GM23338 (cell line): Measurements from ENCODE around the gene SCAF8. TPM values are rescaled to one million over a fixed set of nuclear protein-coding genes. Genes with fewer than 3 reads are reported as not detected.

Experiments used
- ATAC-seq: fragments of 200-7000 bp; cut with Tn5 transposase; 3 replicates; pipeline ENCODE4 v1.9.1; 2020
- DNase-seq: peaks from one replicate; pipeline ENCODE4 v3.0.0-alpha.2; 2015; ENCODE audit warnings: low spot score
- H2AFZ ChIP-seq: fragments of 200-600 bp; sonication (generic); 2 replicates; pipeline ENCODE4 v1.8.0; 2016; ENCODE audit warnings: antibody characterized with exemption, mild to moderate bottlenecking, moderate library complexity
- H3F3A ChIP-seq: fragments of 200-600 bp; sonication (generic); replicated peaks from 2 replicates; pipeline ENCODE4 v1.8.0; 2017; ENCODE audit warnings: antibody characterized with exemption, mixed run types, low read depth
- H3K27ac ChIP-seq: fragments of 200-600 bp; sonication (generic); 2 replicates; pipeline ENCODE4 v1.6.1; 2016; ENCODE audit warnings: low read depth
- H3K27me3 ChIP-seq: fragments of 200-600 bp; sonication (generic); 2 replicates; pipeline ENCODE4 v1.8.0; 2016; ENCODE audit warnings: mild to moderate bottlenecking, mixed run types, moderate library complexity; ENCODE audit not compliant: insufficient read depth
- H3K36me3 ChIP-seq: fragments of 200-600 bp; sonication (generic); 2 replicates; pipeline ENCODE4 v1.8.0; 2016; ENCODE audit warnings: mild to moderate bottlenecking; ENCODE audit not compliant: insufficient read depth
- H3K4me1 ChIP-seq: fragments of 200-600 bp; sonication (generic); 2 replicates; pipeline ENCODE4 v1.8.0; 2016; ENCODE audit warnings: mild to moderate bottlenecking, moderate library complexity; ENCODE audit not compliant: insufficient read depth
- H3K4me2 ChIP-seq: fragments of 200-600 bp; sonication (generic); 2 replicates; pipeline ENCODE4 v1.7.1; 2017; ENCODE audit warnings: mixed run types
- H3K4me3 ChIP-seq: fragments of 200-600 bp; sonication (generic); 2 replicates; pipeline ENCODE4 v1.6.1; 2016; ENCODE audit warnings: mixed run types
- H3K79me2 ChIP-seq: fragments of 200-600 bp; sonication (generic); replicated peaks from 2 replicates; pipeline ENCODE4 v1.8.0; 2017; ENCODE audit warnings: mild to moderate bottlenecking; ENCODE audit not compliant: insufficient read depth
- H3K9me2 ChIP-seq: fragments of 200-600 bp; sonication (generic); 2 replicates; pipeline ENCODE4 v1.8.0; 2017; ENCODE audit not compliant: insufficient read depth
- H4K20me1 ChIP-seq: fragments of 200-600 bp; sonication (generic); replicated peaks from 2 replicates; pipeline ENCODE4 v1.8.0; 2017; ENCODE audit warnings: mild to moderate bottlenecking; ENCODE audit not compliant: insufficient read depth
- H3K27ac Mint-ChIP-seq: 2 replicates; pipeline ENCODE4 v1.8.0; 2020; ENCODE audit warnings: inconsistent platforms, mild to moderate bottlenecking, moderate library complexity, mixed read lengths
- H3K27me3 Mint-ChIP-seq: 3 replicates; pipeline ENCODE4 v1.8.0; 2022; ENCODE audit warnings: low read depth, mild to moderate bottlenecking, moderate library complexity, mixed read lengths, inconsistent platforms; ENCODE audit not compliant: insufficient read depth, poor library complexity
- H3K36me3 Mint-ChIP-seq: 3 replicates; pipeline ENCODE4 v1.8.0; 2021; ENCODE audit warnings: low read depth, mild to moderate bottlenecking, inconsistent platforms, moderate library complexity, mixed read lengths
- H3K4me1 Mint-ChIP-seq: 3 replicates; pipeline ENCODE4 v1.8.0; 2020; ENCODE audit warnings: mild to moderate bottlenecking, inconsistent platforms, mixed read lengths
- H3K4me3 Mint-ChIP-seq: 3 replicates; pipeline ENCODE4 v1.8.0; 2021; ENCODE audit warnings: moderate library complexity, mild to moderate bottlenecking, inconsistent platforms, mixed read lengths
- H3K9me3 Mint-ChIP-seq: 3 replicates; pipeline ENCODE4 v1.8.0; 2020; ENCODE audit warnings: moderate library complexity, mild to moderate bottlenecking, inconsistent platforms, mixed read lengths
- CREB1 ChIP-seq: fragments of 250-450 bp; sonication (Bioruptor Pico); IDR thresholded peaks from 2 replicates; pipeline ENCODE4 v1.5.0; 2020; ENCODE audit warnings: low read depth, mild to moderate bottlenecking, moderate library complexity
- CTCF ChIP-seq, 2 experiments: fragments of 200-600 bp in 1 of 2; sonication (generic) in 1 of 2; conservative IDR thresholded peaks; 2 replicates each; pipeline versions ENCODE4 v1.5.1 to v1.6.1; 2016 to 2017; ENCODE audit warnings: antibody characterized with exemption in 2 of 2, low read depth in 2 of 2, mild to moderate bottlenecking in 2 of 2, moderate library complexity in 1 of 2
- EZH2phosphoT487 ChIP-seq: fragments of 200-600 bp; sonication (generic); IDR thresholded peaks from one replicate; pipeline ENCODE4 v1.8.1; 2018; ENCODE audit warnings: antibody characterized with exemption; ENCODE audit not compliant: unreplicated experiment
- POLR2AphosphoS5 ChIP-seq: IDR thresholded peaks from 2 replicates; pipeline ENCODE4 v1.6.1; 2016; ENCODE audit warnings: antibody characterized with exemption, low read depth
- ZNF114 ChIP-seq: fragments of 250-450 bp; sonication (Bioruptor Pico); IDR thresholded peaks from 2 replicates; pipeline ENCODE4 v1.5.0; 2020; ENCODE audit warnings: mild to moderate bottlenecking, moderate library complexity
- ZNF331 ChIP-seq: fragments of 250-450 bp; sonication (Bioruptor Pico); IDR thresholded peaks from 2 replicates; pipeline ENCODE4 v1.5.0; 2020; ENCODE audit warnings: low read depth, mild to moderate bottlenecking, moderate library complexity
- ZNF462 ChIP-seq: fragments of 250-450 bp; sonication (Bioruptor Pico); IDR thresholded peaks from 2 replicates; pipeline ENCODE4 v1.5.0; 2020; ENCODE audit warnings: mild to moderate bottlenecking, moderate library complexity
- polyA plus RNA-seq: library from polyadenylated mRNA; unstranded; fragments of >200 nt; fragmentation: Nextera tagmentation; extraction: Ambion mirVana; gene quantifications from 2 replicates; pipeline ENCODE4 v1.2.1, GENCODE V29; 2016
- total RNA-seq: library from RNA; depleted of rRNA; stranded (reverse); fragments of >200 nt; shearing (Covaris generic); gene quantifications from 2 replicates; pipeline ENCODE4 v1.2.3, GENCODE V29; 2014

SCAF8 gene
- total and polyA plus RNA-seq, 2 experiments from 2014 or later = 13.8 to 37.9 TPM

GRCh38 chr6:154783229-154783628, 50.0 kb downstream of the SCAF8 start:
- H3K4me1 ChIP-seq = peaks cover 16% of the 10 kb centered on the region
- no peaks in the 10 kb centered on the region for H3K9me3 Mint-ChIP-seq
- H3F3A ChIP-seq = no peaks in the 10 kb centered on the region
- DNase-seq = no peak
- H3K27ac Mint-ChIP-seq = no peak overlapping the region
- no peak overlapping the region for H3K4me2 ChIP-seq
- no peaks in the 10 kb centered on the region for H3K9me2 ChIP-seq
- H3K4me3 Mint-ChIP-seq = no peak overlapping the region
- TF ChIP-seq POLR2AphosphoS5 = no peak
- TF ChIP-seq ZNF462 = no peak
- no peak for TF ChIP-seq CREB1
- no peak for TF ChIP-seq CTCF (conservative IDR thresholded peaks at IDR 0.05; ENCODE audit: low read depth in 2 of 2)
- TF ChIP-seq ZNF331 = no peak
- TF ChIP-seq EZH2phosphoT487 = no peak
- TF ChIP-seq ZNF114 = no peak
- H4K20me1 ChIP-seq = peaks cover 8% of the 10 kb centered on the region
- H3K36me3 ChIP-seq = no peaks in the 10 kb centered on the region; the same call in 1 of the 2 replicates
- no peak overlapping the region; the same call in 1 of the 2 replicates for H3K27ac ChIP-seq
- no peaks in the 10 kb centered on the region for H3K27me3 ChIP-seq
- no peak overlapping the region for H2AFZ ChIP-seq
- ATAC-seq = no peak
- H3K27me3 Mint-ChIP-seq = peaks cover 1% of the 10 kb centered on the region
- H3K4me3 ChIP-seq = no peak overlapping the region
- peaks cover 31% of the 10 kb centered on the region for H3K4me1 Mint-ChIP-seq
- peaks cover 95% of the 10 kb centered on the region for H3K79me2 ChIP-seq
- H3K36me3 Mint-ChIP-seq = peaks cover 31% of the 10 kb centered on the region; the same call in 2 of the 3 replicates
